Iris pigment epithelial cell (primary cell): ENCODE measurements around the gene EIF3I.

Experiments used
- DNase-seq: peaks from one replicate; pipeline ENCODE4 v3.0.0-alpha.2; 2011; ENCODE audit warnings: low read depth

The EIF3I gene

DNA sequence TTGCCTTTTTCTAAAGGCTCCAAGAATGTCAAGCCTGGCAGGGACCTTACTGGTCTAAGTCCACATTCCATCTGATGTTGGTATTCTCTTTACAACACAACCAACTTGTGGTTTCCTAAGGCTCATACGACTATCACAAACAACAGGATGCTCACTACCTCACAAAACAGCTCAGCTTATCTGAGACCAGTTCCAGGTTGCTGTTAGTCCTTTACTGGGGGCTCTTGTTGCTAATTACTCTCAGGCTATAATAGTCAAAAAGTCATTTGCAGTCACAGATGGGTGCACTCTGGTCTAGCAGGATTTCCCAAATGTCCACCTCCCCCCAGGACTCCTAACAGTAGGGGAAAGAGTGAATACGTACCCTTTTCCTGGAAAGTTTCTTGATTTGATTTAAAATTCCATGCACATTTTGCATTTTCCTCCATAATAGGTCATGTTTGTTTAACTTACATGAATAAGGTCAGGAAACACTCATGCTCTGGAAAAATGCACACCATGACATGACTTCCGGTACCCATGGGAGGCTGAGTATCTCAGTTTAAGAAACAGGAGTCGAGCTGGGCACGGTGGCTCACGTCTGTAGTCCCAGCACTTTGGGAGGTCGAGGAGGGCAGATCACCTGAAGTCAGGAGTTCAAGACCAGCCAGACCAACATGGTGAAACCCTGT is 44.8 kb downstream of the EIF3I start:
- DNase-seq, result peak; percentile 74

DNA sequence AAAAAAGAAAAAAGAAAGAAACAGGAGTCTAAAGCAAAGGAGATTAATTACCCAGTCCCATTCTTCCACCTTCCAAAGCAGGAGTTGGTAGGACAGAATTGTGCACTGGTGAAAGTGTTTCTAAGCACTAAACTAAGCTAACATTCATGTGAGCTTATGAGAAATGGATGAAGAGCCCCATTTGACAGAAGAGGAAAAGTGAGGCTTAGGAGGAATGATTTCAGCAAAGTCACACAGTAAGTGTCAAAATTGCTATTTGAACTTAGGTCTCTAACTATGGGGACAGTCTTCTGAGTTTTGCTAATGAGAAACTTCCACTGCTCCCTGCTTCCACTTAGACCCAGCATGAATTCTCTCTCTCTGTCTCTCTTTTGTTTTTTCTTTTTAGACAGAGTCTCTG is 47.5 kb downstream of the EIF3I start:
- no peak for DNase-seq

DNA sequence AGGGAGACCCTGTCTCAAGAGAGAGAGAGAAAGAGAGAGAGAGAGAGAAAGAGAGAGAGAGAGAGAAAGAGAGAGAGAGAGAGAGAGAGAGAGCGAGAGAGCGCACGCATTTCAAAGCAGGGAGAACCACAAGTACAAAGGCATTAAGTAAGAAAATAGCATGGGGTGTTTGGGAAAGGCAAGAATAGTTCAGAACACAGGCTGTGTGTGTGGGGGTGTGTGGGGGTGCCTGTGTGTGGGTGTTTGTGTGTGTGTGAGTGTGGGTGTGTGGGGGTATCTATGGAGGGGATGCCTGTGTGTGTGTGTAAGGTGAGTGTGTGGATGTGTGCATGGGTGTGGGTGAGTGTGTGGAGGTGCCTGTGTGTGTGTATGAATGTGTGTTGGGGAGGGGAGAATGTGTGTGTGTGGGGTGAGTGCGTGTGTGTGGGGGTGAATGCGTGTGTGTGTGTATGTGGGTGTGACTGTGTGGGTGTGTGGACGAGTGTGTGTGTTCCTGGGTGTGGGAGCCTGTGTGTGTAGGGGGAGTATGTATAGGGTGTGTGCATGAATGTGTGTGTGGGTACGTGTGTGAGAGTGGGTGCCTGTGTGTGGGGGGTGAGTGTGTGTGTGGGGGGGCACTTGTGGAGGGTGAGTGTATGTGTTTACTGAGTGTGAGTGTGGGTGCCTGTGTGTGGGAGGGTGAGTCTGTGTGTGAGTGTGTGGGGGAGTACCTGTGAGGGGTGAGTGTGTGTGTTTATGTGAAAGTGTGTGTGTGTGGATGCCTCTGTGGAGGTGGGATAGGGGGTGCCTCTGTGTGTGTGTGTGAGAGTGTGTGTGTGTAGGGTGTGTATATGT is 50.6 kb downstream of the EIF3I start:
- no peak for DNase-seq

- no peak for DNase-seq
Measured at GRCh38 chr1:32273391-32274208, 51.4 kb downstream of the EIF3I start.

GRCh38 chr1:32274646-32275340 is 52.6 kb downstream of the EIF3I start:
- no peak for DNase-seq

DNA sequence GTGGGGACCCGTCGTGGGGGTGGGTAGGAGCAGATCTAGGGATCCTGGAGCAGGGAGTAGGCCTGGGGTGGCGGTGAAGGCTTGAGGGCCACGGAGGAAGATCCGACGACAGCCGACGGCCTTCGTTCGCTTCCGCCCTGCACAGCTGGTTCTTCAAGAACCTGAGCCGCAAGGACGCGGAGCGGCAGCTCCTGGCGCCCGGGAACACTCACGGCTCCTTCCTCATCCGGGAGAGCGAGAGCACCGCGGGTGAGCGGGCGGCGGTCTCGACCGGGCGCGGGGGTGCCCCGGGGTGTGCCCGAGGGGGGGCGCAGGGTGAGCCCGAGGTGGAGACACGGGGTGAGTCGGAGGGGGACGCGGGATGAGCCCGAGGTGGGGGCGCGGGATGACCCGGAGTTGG is 53.2 kb downstream of the EIF3I start:
- peak; percentile 23 for DNase-seq

- no peak for DNase-seq
Measured at GRCh38 chr1:32276032-32276782, 54.0 kb downstream of the EIF3I start.
